Loucy (cell line): ENCODE measurements around the gene MAPK7.

Source experiments
- H2AFZ ChIP-seq: fragments of 200-600 bp; sonication (generic); 2 replicates; pipeline ENCODE4 v1.6.0; 2016; ENCODE audit warnings: antibody characterized with exemption, mild to moderate bottlenecking, low read length, moderate library complexity
- H3F3A ChIP-seq: fragments of 200-600 bp; 2 replicates; pipeline ENCODE4 v1.6.0; 2016; ENCODE audit warnings: antibody characterized with exemption, low read depth, mild to moderate bottlenecking
- H3K27me3 ChIP-seq: fragments of 200-600 bp; sonication (generic); 2 replicates; pipeline ENCODE4 v1.6.1; 2014; ENCODE audit warnings: low read length, mild to moderate bottlenecking; ENCODE audit not compliant: insufficient read depth, poor library complexity, severe bottlenecking
- H3K36me3 ChIP-seq: fragments of 200-600 bp; sonication (generic); 2 replicates; pipeline ENCODE4 v1.6.1; 2016; ENCODE audit warnings: low read length; ENCODE audit not compliant: insufficient read depth
- H3K4me1 ChIP-seq: fragments of 200-600 bp; sonication (generic); 2 replicates; pipeline ENCODE4 v1.5.1; 2014; ENCODE audit warnings: low read length, mild to moderate bottlenecking; ENCODE audit not compliant: insufficient read depth, poor library complexity, severe bottlenecking
- H3K4me2 ChIP-seq: fragments of 200-600 bp; sonication (generic); 2 replicates; pipeline ENCODE4 v1.6.0; 2014; ENCODE audit warnings: antibody characterized with exemption, low read length, low read depth, mild to moderate bottlenecking; ENCODE audit not compliant: poor library complexity, severe bottlenecking
- H3K4me3 ChIP-seq: fragments of 200-600 bp; sonication (generic); 2 replicates; pipeline ENCODE4 v1.5.1; 2014; ENCODE audit warnings: low read length, mild to moderate bottlenecking, mixed read lengths; ENCODE audit not compliant: poor library complexity, severe bottlenecking
- H3K79me2 ChIP-seq: fragments of 200-600 bp; sonication (generic); 2 replicates; pipeline ENCODE4 v1.6.1; 2014; ENCODE audit warnings: low read length; ENCODE audit not compliant: insufficient read depth
- H3K9ac ChIP-seq: fragments of 200-600 bp; sonication (generic); 2 replicates; pipeline ENCODE4 v1.6.0; 2014; ENCODE audit warnings: mild to moderate bottlenecking, low read depth, low read length, moderate library complexity; ENCODE audit not compliant: poor library complexity, severe bottlenecking
- H3K9me2 ChIP-seq: fragments of 200-600 bp; sonication (generic); replicated peaks from 2 replicates; pipeline ENCODE4 v1.6.1; 2016; ENCODE audit warnings: low read depth, low read length, mixed read lengths
- H3K9me3 ChIP-seq: fragments of 200-600 bp; sonication (generic); 2 replicates; pipeline ENCODE4 v1.6.1; 2014; ENCODE audit warnings: mild to moderate bottlenecking, antibody characterized with exemption, low read length, low read depth; ENCODE audit not compliant: insufficient read depth
- H4K20me1 ChIP-seq: fragments of 200-600 bp; sonication (generic); 2 replicates; pipeline ENCODE4 v1.6.0; 2014; ENCODE audit warnings: antibody characterized with exemption, low read length, mild to moderate bottlenecking; ENCODE audit not compliant: insufficient read depth, poor library complexity, severe bottlenecking
- EZH2phosphoT487 ChIP-seq: fragments of 200-600 bp; IDR thresholded peaks from 2 replicates; pipeline ENCODE4 v1.6.1; 2018; ENCODE audit warnings: antibody characterized with exemption, mild to moderate bottlenecking, moderate library complexity, borderline replicate concordance
- TF ChIP-seq, protein P1 (sequence below): fragments of 200-600 bp; sonication (generic); conservative IDR thresholded peaks from 2 replicates; pipeline ENCODE4 v1.5.1; 2014; ENCODE audit warnings: mild to moderate bottlenecking, antibody characterized with exemption, low read length

Gene MAPK7

DNA sequence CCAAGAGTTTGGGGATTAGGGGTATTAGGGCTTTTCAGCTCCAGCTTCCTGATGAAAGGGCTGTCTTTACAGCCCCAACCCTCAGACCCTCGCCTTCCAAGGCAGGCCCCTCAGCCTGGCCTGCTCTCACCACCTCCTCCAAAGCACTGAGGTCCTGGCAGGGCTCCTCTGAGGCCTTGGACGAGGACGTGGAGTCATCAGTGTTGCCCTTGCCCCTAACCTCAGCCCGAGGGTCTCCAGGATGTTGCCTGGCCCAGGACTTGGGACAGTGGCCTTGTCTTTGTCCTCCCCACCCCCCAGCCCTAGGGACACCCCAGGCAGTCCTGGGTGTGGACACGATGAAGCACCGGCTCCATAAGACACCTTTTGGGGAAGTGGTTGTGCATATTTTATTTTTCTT lies 44.0 kb upstream of the MAPK7 start:
- TF ChIP-seq, protein P1, sequence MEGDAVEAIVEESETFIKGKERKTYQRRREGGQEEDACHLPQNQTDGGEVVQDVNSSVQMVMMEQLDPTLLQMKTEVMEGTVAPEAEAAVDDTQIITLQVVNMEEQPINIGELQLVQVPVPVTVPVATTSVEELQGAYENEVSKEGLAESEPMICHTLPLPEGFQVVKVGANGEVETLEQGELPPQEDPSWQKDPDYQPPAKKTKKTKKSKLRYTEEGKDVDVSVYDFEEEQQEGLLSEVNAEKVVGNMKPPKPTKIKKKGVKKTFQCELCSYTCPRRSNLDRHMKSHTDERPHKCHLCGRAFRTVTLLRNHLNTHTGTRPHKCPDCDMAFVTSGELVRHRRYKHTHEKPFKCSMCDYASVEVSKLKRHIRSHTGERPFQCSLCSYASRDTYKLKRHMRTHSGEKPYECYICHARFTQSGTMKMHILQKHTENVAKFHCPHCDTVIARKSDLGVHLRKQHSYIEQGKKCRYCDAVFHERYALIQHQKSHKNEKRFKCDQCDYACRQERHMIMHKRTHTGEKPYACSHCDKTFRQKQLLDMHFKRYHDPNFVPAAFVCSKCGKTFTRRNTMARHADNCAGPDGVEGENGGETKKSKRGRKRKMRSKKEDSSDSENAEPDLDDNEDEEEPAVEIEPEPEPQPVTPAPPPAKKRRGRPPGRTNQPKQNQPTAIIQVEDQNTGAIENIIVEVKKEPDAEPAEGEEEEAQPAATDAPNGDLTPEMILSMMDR = no peak
- TF ChIP-seq EZH2phosphoT487 = no peak
- Histone ChIP-seq H2AFZ (no peak overlapping the region), H4K20me1 (no peaks in the 10 kb centered on the region), H3K4me3 (no peak overlapping the region), H3F3A (no peaks in the 10 kb centered on the region), H3K4me2 (no peak overlapping the region), H3K79me2 (no peaks in the 10 kb centered on the region), H3K9me2 (no peaks in the 10 kb centered on the region), H3K4me1 (no peaks in the 10 kb centered on the region), H3K9me3 (no peaks in the 10 kb centered on the region), H3K36me3 (no peaks in the 10 kb centered on the region), H3K9ac (no peak overlapping the region), H3K27me3 (peaks cover 19% of the 10 kb centered on the region)

DNA sequence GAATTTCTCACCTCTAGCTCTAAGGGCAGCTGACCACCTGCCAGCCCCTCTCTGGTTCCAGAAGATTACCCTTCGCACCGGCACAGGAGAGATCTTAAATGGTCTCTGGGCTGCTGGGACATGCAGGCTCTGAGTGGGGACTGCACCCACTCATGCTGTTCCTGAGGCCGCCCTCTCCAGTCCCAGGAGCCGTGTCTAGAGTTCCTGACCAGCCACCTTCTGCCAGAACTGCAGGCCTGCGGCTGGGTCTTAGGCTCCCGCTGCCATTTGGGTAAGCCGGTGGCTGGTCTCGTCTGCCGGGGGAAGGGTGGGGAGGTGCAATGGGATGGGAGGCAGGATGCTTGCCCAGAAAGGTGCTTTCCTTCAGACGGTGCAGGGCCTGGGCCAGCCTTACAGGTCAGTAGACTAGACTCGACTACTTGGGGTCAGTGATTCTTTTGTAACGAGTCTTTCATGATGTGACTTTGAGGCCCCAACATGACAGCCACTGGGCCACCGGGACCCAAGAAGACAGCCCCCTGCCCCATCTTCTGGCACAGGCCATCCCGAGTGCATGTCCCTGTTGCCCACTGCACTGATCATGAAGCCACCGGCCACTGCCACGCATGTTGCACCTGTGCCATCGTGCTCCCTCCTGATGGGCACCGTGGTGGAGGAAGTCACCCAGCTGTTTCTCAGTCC lies 42.2 kb upstream of the MAPK7 start:
- Histone ChIP-seq H3K4me1 (no peaks in the 10 kb centered on the region), H3K79me2 (no peaks in the 10 kb centered on the region), H2AFZ (no peak overlapping the region), H3K4me2 (no peak overlapping the region), H3K9me3 (no peaks in the 10 kb centered on the region), H3K9ac (no peak overlapping the region), H3K36me3 (no peaks in the 10 kb centered on the region), H3K9me2 (no peaks in the 10 kb centered on the region), H3K4me3 (no peak overlapping the region), H4K20me1 (no peaks in the 10 kb centered on the region), H3K27me3 (peaks cover 19% of the 10 kb centered on the region), H3F3A (no peaks in the 10 kb centered on the region)
- TF ChIP-seq, protein P1 = no peak
- no peak for TF ChIP-seq EZH2phosphoT487

DNA sequence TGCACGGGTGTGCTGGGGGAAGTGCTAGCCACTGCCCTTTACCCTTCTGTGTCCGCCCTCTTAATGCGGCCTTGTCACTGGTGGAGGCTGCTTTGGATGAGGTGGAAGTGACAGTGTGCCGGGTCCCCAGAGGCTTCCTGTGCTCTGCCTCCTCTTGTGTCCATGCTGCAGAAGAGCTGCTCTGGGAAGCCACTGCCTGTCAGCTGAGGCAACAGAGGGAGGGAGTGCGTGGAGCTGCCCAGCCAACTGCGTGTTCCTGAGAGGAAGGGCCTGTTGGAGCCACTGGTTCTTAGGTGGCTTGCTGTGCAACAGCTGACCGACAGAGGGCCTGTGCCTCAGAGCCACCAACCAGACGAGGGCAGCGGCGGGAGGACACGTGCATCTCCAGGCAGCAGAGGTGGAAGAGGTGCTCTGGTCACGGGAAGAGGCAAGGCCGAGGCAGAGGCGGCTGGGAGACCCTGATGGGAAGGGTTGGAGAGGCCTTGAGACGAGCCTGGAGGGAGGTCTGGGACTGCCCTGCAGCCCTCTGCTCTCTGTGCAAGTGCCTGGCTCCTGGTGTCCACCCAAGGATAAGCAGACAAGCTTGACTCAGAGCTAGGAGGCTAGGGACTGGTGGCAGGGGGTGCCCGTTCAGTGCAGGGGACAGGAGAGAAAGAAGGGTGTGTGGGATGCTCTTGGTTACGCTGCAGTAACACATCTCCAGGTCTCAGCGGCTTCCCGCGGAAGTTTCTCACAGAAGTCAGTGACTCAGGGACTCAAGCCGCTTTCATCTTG lies 41.2 kb upstream of the MAPK7 start:
- no peak overlapping the region for H3K4me3 ChIP-seq
- H3K27me3 ChIP-seq = peaks cover 19% of the 10 kb centered on the region
- H2AFZ ChIP-seq = no peak overlapping the region
- no peak overlapping the region for H3K4me2 ChIP-seq
- H4K20me1 ChIP-seq = no peaks in the 10 kb centered on the region
- H3F3A ChIP-seq = no peaks in the 10 kb centered on the region
- no peaks in the 10 kb centered on the region for H3K9me3 ChIP-seq
- no peaks in the 10 kb centered on the region for H3K79me2 ChIP-seq
- H3K36me3 ChIP-seq = no peaks in the 10 kb centered on the region
- no peaks in the 10 kb centered on the region for H3K4me1 ChIP-seq
- no peaks in the 10 kb centered on the region for H3K9me2 ChIP-seq
- TF ChIP-seq EZH2phosphoT487 = no peak
- TF ChIP-seq, protein P1 = no peak
- H3K9ac ChIP-seq = no peak overlapping the region
